Mesenchymal stem cell (in vitro differentiated cells and primary cell): ENCODE measurements around the gene FBXO8.
A peak's percentile ranks its signal among the peaks of the same experiment; 100 is the strongest.

Source experiments
- DNase-seq: peaks from one replicate; pipeline ENCODE4 v3.0.0-alpha.2; 2013
- H2AFZ ChIP-seq: one replicate; pipeline ENCODE4 v1.6.1; 2013; ENCODE audit warnings: low read depth, mild to moderate bottlenecking, control low read depth, inconsistent platforms, low read length, moderate library complexity
- H2AK5ac ChIP-seq: 2 replicates; pipeline ENCODE4 v1.6.1; 2013; ENCODE audit warnings: low read length, moderate library complexity, mild to moderate bottlenecking, inconsistent platforms; ENCODE audit not compliant: severe bottlenecking
- H2BK120ac ChIP-seq: one replicate; pipeline ENCODE4 v1.6.1; 2013; ENCODE audit warnings: low read depth, mild to moderate bottlenecking, inconsistent platforms, low read length, moderate library complexity
- H2BK12ac ChIP-seq, 2 experiments: one replicate each; pipeline ENCODE4 v1.6.1; 2013; ENCODE audit warnings: inconsistent platforms in 2 of 2, low read length in 2 of 2, mild to moderate bottlenecking in 2 of 2, moderate library complexity in 2 of 2, control low read depth in 1 of 2
- H2BK15ac ChIP-seq: one replicate; pipeline ENCODE4 v1.6.1; 2013; ENCODE audit warnings: mild to moderate bottlenecking, low read depth, inconsistent platforms; ENCODE audit not compliant: poor library complexity, severe bottlenecking
- H2BK5ac ChIP-seq: 2 replicates; pipeline ENCODE4 v1.6.1; 2013; ENCODE audit warnings: low read depth, mild to moderate bottlenecking, low read length, control low read depth, inconsistent platforms; ENCODE audit not compliant: poor library complexity, severe bottlenecking
- H3K14ac ChIP-seq, 2 experiments: one replicate each; pipeline ENCODE4 v1.6.1; 2013; ENCODE audit warnings: inconsistent platforms in 2 of 2, low read length in 2 of 2, control low read depth in 1 of 2, mild to moderate bottlenecking in 1 of 2, moderate library complexity in 1 of 2
- H3K18ac ChIP-seq, 2 experiments: one replicate each; pipeline ENCODE4 v1.6.1; 2013; ENCODE audit warnings: inconsistent platforms in 2 of 2, low read length in 2 of 2, control low read depth in 1 of 2, low read depth in 1 of 2, mild to moderate bottlenecking in 1 of 2
- H3K23ac ChIP-seq, 2 experiments: one replicate each; pipeline ENCODE4 v1.6.1; 2013; ENCODE audit warnings: inconsistent platforms in 2 of 2, low read length in 2 of 2, mild to moderate bottlenecking in 2 of 2, moderate library complexity in 2 of 2, control low read depth in 1 of 2
- H3K27ac ChIP-seq: 2 replicates; pipeline ENCODE4 v1.5.1; 2013; ENCODE audit warnings: mild to moderate bottlenecking, moderate library complexity, low read length, control low read depth, inconsistent platforms; ENCODE audit not compliant: poor library complexity, severe bottlenecking
- H3K27me3 ChIP-seq, 2 experiments: 2 replicates each; pipeline versions ENCODE4 v1.6.1 to v1.7.0; 2013; ENCODE audit warnings: low read length in 2 of 2, mild to moderate bottlenecking in 2 of 2, moderate library complexity in 2 of 2, control low read depth in 1 of 2, inconsistent platforms in 1 of 2; ENCODE audit not compliant: control insufficient read depth in 1 of 2, insufficient read depth in 1 of 2
- H3K36me3 ChIP-seq, 2 experiments: 2 replicates each; pipeline versions ENCODE4 v1.6.1 to v1.7.0; 2013; ENCODE audit warnings: low read length in 2 of 2, control low read depth in 1 of 2, inconsistent platforms in 1 of 2, low read depth in 1 of 2, mild to moderate bottlenecking in 1 of 2; ENCODE audit not compliant: insufficient read depth in 2 of 2, control insufficient read depth in 1 of 2
- H3K4ac ChIP-seq, 2 experiments: one replicate each; pipeline ENCODE4 v1.6.1; 2013; ENCODE audit warnings: inconsistent platforms in 2 of 2, low read length in 2 of 2, mild to moderate bottlenecking in 2 of 2, moderate library complexity in 2 of 2, control low read depth in 1 of 2, low read depth in 1 of 2
- H3K4me1 ChIP-seq: 2 replicates; pipeline ENCODE4 v1.6.1; 2013; ENCODE audit warnings: low read depth, low read length, control low read depth; ENCODE audit not compliant: control insufficient read depth, insufficient read depth
- H3K4me2 ChIP-seq: 2 replicates; pipeline ENCODE4 v1.6.1; 2013; ENCODE audit warnings: low read length, mild to moderate bottlenecking, inconsistent platforms; ENCODE audit not compliant: poor library complexity, severe bottlenecking
- H3K4me3 ChIP-seq, 2 experiments: 2 replicates each; pipeline versions ENCODE4 v1.5.1 to v1.7.0; 2013; ENCODE audit warnings: low read length in 2 of 2, mild to moderate bottlenecking in 2 of 2, control low read depth in 1 of 2, low read depth in 1 of 2; ENCODE audit not compliant: insufficient read depth in 1 of 2
- H3K79me1 ChIP-seq: replicated peaks from 2 replicates; pipeline ENCODE4 v1.6.1; 2013; ENCODE audit warnings: mild to moderate bottlenecking, control low read depth, low read length, inconsistent platforms; ENCODE audit not compliant: poor library complexity, severe bottlenecking
- H3K9ac ChIP-seq: 2 replicates; pipeline ENCODE4 v1.7.0; 2013; ENCODE audit warnings: mild to moderate bottlenecking, low read length, moderate library complexity
- H3K9me3 ChIP-seq: 2 replicates; pipeline ENCODE4 v1.7.0; 2013; ENCODE audit warnings: mild to moderate bottlenecking, low read length; ENCODE audit not compliant: control insufficient read depth
- H4K8ac ChIP-seq: one replicate; pipeline ENCODE4 v1.6.1; 2013; ENCODE audit warnings: inconsistent platforms, mild to moderate bottlenecking, low read length, moderate library complexity
- H4K91ac ChIP-seq: one replicate; pipeline ENCODE4 v1.6.1; 2013; ENCODE audit warnings: mild to moderate bottlenecking, low read length, inconsistent platforms
- WGBS: methylation state at CpG from one replicate; pipeline ENCODE4 v1.1.7; 2013; ENCODE audit warnings: mixed read lengths; 5-methylcytosine and 5-hydroxymethylcytosine counted together

The FBXO8 gene

DNA sequence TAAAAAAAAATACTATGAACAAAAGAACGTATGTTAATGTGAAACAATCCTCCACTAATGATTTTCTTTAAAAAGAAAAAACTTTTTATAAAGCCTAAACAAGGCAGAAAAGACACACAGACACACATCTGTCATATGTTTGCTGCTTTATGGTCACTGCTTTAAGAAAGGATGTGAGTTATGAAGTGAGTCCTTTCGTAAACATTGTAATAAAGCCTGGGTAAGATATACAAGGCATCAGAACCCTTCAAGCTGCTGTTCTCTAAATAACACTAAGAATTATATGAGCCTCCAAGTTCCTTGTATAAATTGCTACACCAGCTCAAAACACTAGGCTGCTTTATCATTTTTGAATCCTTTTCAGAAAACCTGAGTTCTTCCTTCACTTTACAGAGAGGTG is 81.6 kb downstream of the FBXO8 start:
- Histone ChIP-seq H4K91ac (no peak overlapping the region), H2BK120ac (no peak overlapping the region), H3K36me3 (no peaks in the 10 kb centered on the region), H3K27ac (no peak overlapping the region), H3K9me3 (no peaks in the 10 kb centered on the region), H3K79me1 (no peaks in the 10 kb centered on the region), H3K14ac (no peak overlapping the region), H2AFZ (no peak overlapping the region), H2BK5ac (no peak overlapping the region), H2BK15ac (no peak overlapping the region), H4K8ac (no peak overlapping the region), H2AK5ac (no peak overlapping the region), H3K9ac (no peak overlapping the region), H3K4me2 (no peak overlapping the region), H3K27me3 (no peaks in the 10 kb centered on the region), H3K4ac (no peak overlapping the region), H3K4me1 (no peaks in the 10 kb centered on the region), H3K4me3 (no peak overlapping the region), H3K23ac (no peak overlapping the region), H3K18ac (no peak overlapping the region), H2BK12ac (no peak overlapping the region)
- peak; percentile 34 for DNase-seq
- 0% methylated on average over 1 of the region's 2 CpGs for WGBS

DNA sequence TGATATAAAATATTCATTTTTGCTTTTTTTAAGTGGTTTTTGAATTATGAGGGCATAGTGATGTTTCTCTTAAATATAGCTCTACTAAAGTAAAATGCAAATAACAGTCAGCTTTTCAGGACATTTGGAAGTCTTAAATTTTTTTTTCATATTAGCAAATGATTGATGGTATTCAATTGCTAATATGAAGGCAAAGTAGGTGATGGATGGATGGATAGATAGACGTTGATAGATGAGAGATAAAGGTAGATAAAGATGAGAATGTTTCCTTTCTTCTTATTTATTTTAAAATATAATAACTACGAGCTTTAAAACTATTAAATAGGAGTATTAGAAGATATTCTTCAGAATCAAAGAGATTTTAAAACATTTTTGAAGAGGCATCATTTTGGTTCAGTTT is 83.7 kb downstream of the FBXO8 start:
- no peak overlapping the region for H2BK120ac ChIP-seq
- H2BK15ac ChIP-seq = no peak overlapping the region
- H3K18ac ChIP-seq = no peak overlapping the region
- H3K79me1 ChIP-seq = no peaks in the 10 kb centered on the region
- H3K27ac ChIP-seq = no peak overlapping the region
- H2BK5ac ChIP-seq = no peak overlapping the region
- H2AK5ac ChIP-seq = no peak overlapping the region
- no CpG with 5 or more reads among the region's 2 CpGs for WGBS
- no peak for DNase-seq
- H4K8ac ChIP-seq = no peak overlapping the region
- H3K4me1 ChIP-seq = no peaks in the 10 kb centered on the region
- H4K91ac ChIP-seq = no peak overlapping the region
- no peak overlapping the region for H2BK12ac ChIP-seq
- H3K23ac ChIP-seq = no peak overlapping the region
- no peak overlapping the region for H3K4me3 ChIP-seq
- no peak overlapping the region for H3K9ac ChIP-seq
- H3K14ac ChIP-seq = no peak overlapping the region
- no peak overlapping the region for H2AFZ ChIP-seq
- H3K9me3 ChIP-seq = no peaks in the 10 kb centered on the region
- H3K4me2 ChIP-seq = no peak overlapping the region
- no peaks in the 10 kb centered on the region for H3K27me3 ChIP-seq
- H3K4ac ChIP-seq = no peak overlapping the region
- no peaks in the 10 kb centered on the region for H3K36me3 ChIP-seq

DNA sequence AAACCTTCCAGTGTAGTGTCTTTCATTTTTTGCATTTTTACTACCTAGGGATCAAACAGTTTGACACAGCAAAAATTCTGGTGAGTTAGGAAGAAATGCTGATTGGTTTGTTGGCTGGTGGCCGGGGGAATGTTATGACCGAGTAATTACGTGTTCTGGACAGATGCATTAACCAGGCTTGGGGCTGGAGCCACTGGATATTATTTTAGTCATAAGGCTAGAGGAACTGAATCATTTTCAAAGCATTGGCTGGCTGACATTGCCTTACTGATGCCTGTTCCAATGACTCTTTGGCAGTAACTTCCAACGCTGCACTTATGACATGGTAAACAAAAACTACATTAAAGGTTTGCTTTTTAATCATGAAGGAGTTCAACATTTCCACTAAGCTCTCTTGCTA is 84.6 kb downstream of the FBXO8 start:
- DNase-seq = peak; percentile 89
- Histone ChIP-seq H3K36me3 (no peaks in the 10 kb centered on the region), H3K18ac (no peak overlapping the region), H3K79me1 (no peaks in the 10 kb centered on the region), H2BK12ac (no peak overlapping the region), H4K91ac (no peak overlapping the region), H3K27me3 (no peaks in the 10 kb centered on the region), H2BK15ac (no peak overlapping the region), H2AFZ (no peak overlapping the region), H3K4me3 (no peak overlapping the region), H3K4ac (no peak overlapping the region), H3K9me3 (no peaks in the 10 kb centered on the region), H2BK5ac (no peak overlapping the region), H3K4me1 (no peaks in the 10 kb centered on the region), H3K9ac (peak overlapping the region; percentile 54), H3K27ac (no peak overlapping the region), H4K8ac (no peak overlapping the region), H3K14ac (no peak overlapping the region), H2AK5ac (no peak overlapping the region), H2BK120ac (no peak overlapping the region), H3K4me2 (no peak overlapping the region), H3K23ac (no peak overlapping the region)
- 1% methylated on average over 4 of the region's 4 CpGs for WGBS

DNA sequence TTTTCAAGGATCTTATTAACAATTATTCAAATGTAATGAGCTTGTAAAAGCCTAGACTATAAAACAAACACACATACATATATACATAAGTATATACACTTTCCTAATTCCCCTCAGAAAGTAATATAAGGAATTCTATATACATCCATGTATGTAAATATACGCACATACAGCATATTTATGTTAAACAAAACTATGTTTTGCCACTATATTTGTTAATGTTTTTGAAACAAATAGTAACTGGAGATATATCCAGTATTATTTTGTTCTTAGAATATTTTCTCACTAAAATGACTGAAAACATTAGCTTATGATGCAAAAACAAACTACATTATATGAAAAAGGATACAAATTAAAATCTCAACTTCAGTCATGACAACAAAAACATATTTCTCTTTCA is 85.1 kb downstream of the FBXO8 start:
- Histone ChIP-seq H3K23ac (no peak overlapping the region), H3K4me1 (no peaks in the 10 kb centered on the region), H3K79me1 (no peaks in the 10 kb centered on the region), H3K4me3 (no peak overlapping the region), H3K9ac (peak overlapping the region; percentile 54), H2BK12ac (no peak overlapping the region), H2AFZ (no peak overlapping the region), H3K27ac (no peak overlapping the region), H3K4ac (no peak overlapping the region), H3K4me2 (no peak overlapping the region), H4K91ac (no peak overlapping the region), H2BK15ac (no peak overlapping the region), H3K14ac (no peak overlapping the region), H3K18ac (no peak overlapping the region), H2AK5ac (no peak overlapping the region), H3K36me3 (no peaks in the 10 kb centered on the region), H3K27me3 (no peaks in the 10 kb centered on the region), H3K9me3 (no peaks in the 10 kb centered on the region), H2BK120ac (no peak overlapping the region), H4K8ac (no peak overlapping the region), H2BK5ac (no peak overlapping the region)
- DNase-seq = no peak
- no CpG with 5 or more reads among the region's 1 CpG for WGBS
